WTC11 (cell line): ENCODE measurements around the gene CALHM4. TPM values are rescaled to one million over a fixed set of nuclear protein-coding genes. Genes with fewer than 3 reads are reported as not detected.

ENCODE experiments used
- ATAC-seq: fragments of 200-7000 bp; cut with Tn5 transposase; 2 replicates; pipeline ENCODE4 v1.10.0; 2021; ENCODE audit warnings: mild to moderate bottlenecking, moderate library complexity
- CTCF ChIA-PET: fragments of 300-600 bp; sonication (Branson Sonifier 250); formaldehyde crosslinking; loops from one replicate; lab custom pipeline; 2021; ENCODE audit warnings: antibody characterized with exemption; lab: Charles Lee
- POLR2A ChIA-PET: fragments of 350-600 bp; sonication (Branson Sonifier 250); formaldehyde crosslinking; loops from one replicate; lab custom pipeline; 2021; ENCODE audit warnings: antibody characterized with exemption; lab: Charles Lee
- DNase-seq: peaks from one replicate; pipeline ENCODE4 v3.0.0; 2021; ENCODE audit warnings: low spot score
- H3K27ac Mint-ChIP-seq: 2 replicates; pipeline ENCODE4 v1.8.0; 2021; ENCODE audit warnings: mixed read lengths
- H3K27me3 Mint-ChIP-seq: 2 replicates; pipeline ENCODE4 v1.8.0; 2021; ENCODE audit warnings: low read depth, mild to moderate bottlenecking, moderate library complexity, mixed read lengths
- H3K36me3 Mint-ChIP-seq: 2 replicates; pipeline ENCODE4 v1.8.0; 2021; ENCODE audit warnings: mixed read lengths
- H3K4me1 Mint-ChIP-seq: 2 replicates; pipeline ENCODE4 v1.8.0; 2022; ENCODE audit warnings: mixed read lengths
- H3K4me3 Mint-ChIP-seq: 2 replicates; pipeline ENCODE4 v1.8.0; 2021; ENCODE audit warnings: mild to moderate bottlenecking, moderate library complexity, mixed read lengths
- H3K9me3 Mint-ChIP-seq: 2 replicates; pipeline ENCODE4 v1.8.0; 2021; ENCODE audit warnings: mixed read lengths
- ELF4 ChIP-seq: sonication (generic); formaldehyde crosslinking; IDR thresholded peaks from 2 replicates; pipeline ENCODE4 v1.8.1; 2022; ENCODE audit warnings: low read depth, mild to moderate bottlenecking, moderate library complexity, missing genetic modification reagents
- FOXK1 ChIP-seq: sonication (generic); formaldehyde crosslinking; IDR thresholded peaks from 2 replicates; pipeline ENCODE4 v1.8.0; 2022; ENCODE audit warnings: mild to moderate bottlenecking, moderate library complexity, missing genetic modification reagents
- GRHL2 ChIP-seq: fragments of 250-450 bp; sonication (Bioruptor Pico); IDR thresholded peaks from 2 replicates; pipeline ENCODE4 v1.8.0; 2022; ENCODE audit warnings: mild to moderate bottlenecking, moderate library complexity; ENCODE audit not compliant: insufficient replicate concordance, severe bottlenecking
- MYBL2 ChIP-seq: sonication (generic); formaldehyde crosslinking; IDR thresholded peaks from 2 replicates; pipeline ENCODE4 v1.8.1; 2023; ENCODE audit warnings: mild to moderate bottlenecking, moderate library complexity, missing genetic modification reagents
- RORB ChIP-seq: fragments of 250-450 bp; sonication (Bioruptor Pico); IDR thresholded peaks from 2 replicates; pipeline ENCODE4 v1.9.0; 2021; ENCODE audit warnings: mild to moderate bottlenecking
- TP53 ChIP-seq: sonication (generic); formaldehyde crosslinking; IDR thresholded peaks from 2 replicates; pipeline ENCODE4 v1.8.1; 2023; ENCODE audit warnings: mild to moderate bottlenecking, missing genetic modification reagents
- ZNF121 ChIP-seq: sonication (generic); formaldehyde crosslinking; IDR thresholded peaks from 2 replicates; pipeline ENCODE4 v1.8.0; 2023; ENCODE audit warnings: missing genetic modification reagents
- ZNF232 ChIP-seq: sonication (generic); formaldehyde crosslinking; IDR thresholded peaks from 2 replicates; pipeline ENCODE4 v1.8.0; 2022; ENCODE audit warnings: mild to moderate bottlenecking, missing genetic modification reagents
- ZNF263 ChIP-seq: sonication (generic); formaldehyde crosslinking; IDR thresholded peaks from 2 replicates; pipeline ENCODE4 v1.8.1; 2022; ENCODE audit warnings: low read depth, mild to moderate bottlenecking, moderate library complexity, missing genetic modification reagents
- ZNF416 ChIP-seq: fragments of 250-450 bp; sonication (Bioruptor Pico); IDR thresholded peaks from 2 replicates; pipeline ENCODE4 v1.9.0; 2021; ENCODE audit warnings: mild to moderate bottlenecking, inconsistent platforms
- total RNA-seq: library from RNA; stranded (reverse); gene quantifications from 3 replicates; pipeline ENCODE4 v1.2.3, GENCODE V29; 2021
- TF ChIP-seq, protein P1 (sequence below): sonication (generic); formaldehyde crosslinking; IDR thresholded peaks from 2 replicates; pipeline ENCODE4 v1.8.0; 2022; ENCODE audit warnings: mild to moderate bottlenecking, missing genetic modification reagents
- TF ChIP-seq, protein P2 (sequence below): sonication (generic); formaldehyde crosslinking; IDR thresholded peaks from 2 replicates; pipeline ENCODE4 v1.8.0; 2023; ENCODE audit warnings: missing genetic modification reagents
- TF ChIP-seq, protein P3 (sequence below): sonication (generic); formaldehyde crosslinking; IDR thresholded peaks from 2 replicates; pipeline ENCODE4 v1.8.1; 2023; ENCODE audit warnings: mild to moderate bottlenecking, missing genetic modification reagents, moderate library complexity
- TF ChIP-seq, protein P4 (sequence below): fragments of 250-450 bp; sonication (Bioruptor Pico); IDR thresholded peaks from 2 replicates; pipeline ENCODE4 v1.9.0; 2021; ENCODE audit warnings: mild to moderate bottlenecking
- TF ChIP-seq, protein P5 (sequence below): sonication (generic); formaldehyde crosslinking; IDR thresholded peaks from 2 replicates; pipeline ENCODE4 v1.8.1; 2022; ENCODE audit warnings: low read depth, missing genetic modification reagents, borderline replicate concordance
- TF ChIP-seq, protein P6 (sequence below): sonication (generic); formaldehyde crosslinking; IDR thresholded peaks from 2 replicates; pipeline ENCODE4 v1.8.0; 2023; ENCODE audit warnings: mild to moderate bottlenecking, missing genetic modification reagents
- TF ChIP-seq, protein P7 (sequence below): sonication (generic); formaldehyde crosslinking; IDR thresholded peaks from 2 replicates; pipeline ENCODE4 v1.8.0; 2022; ENCODE audit warnings: mild to moderate bottlenecking, missing genetic modification reagents
- TF ChIP-seq, protein P8 (sequence below): sonication (generic); formaldehyde crosslinking; IDR thresholded peaks from 2 replicates; pipeline ENCODE4 v1.8.0; 2023; ENCODE audit warnings: missing genetic modification reagents, mild to moderate bottlenecking, borderline replicate concordance
- TF ChIP-seq, protein P9 (sequence below): fragments of 250-450 bp; sonication (Bioruptor Pico); IDR thresholded peaks from 2 replicates; pipeline ENCODE4 v1.9.0; 2021; ENCODE audit warnings: moderate library complexity, mild to moderate bottlenecking, inconsistent platforms, borderline replicate concordance

CALHM4 gene
- total RNA-seq, 1 experiment from 2014 or later: not detected

DNA sequence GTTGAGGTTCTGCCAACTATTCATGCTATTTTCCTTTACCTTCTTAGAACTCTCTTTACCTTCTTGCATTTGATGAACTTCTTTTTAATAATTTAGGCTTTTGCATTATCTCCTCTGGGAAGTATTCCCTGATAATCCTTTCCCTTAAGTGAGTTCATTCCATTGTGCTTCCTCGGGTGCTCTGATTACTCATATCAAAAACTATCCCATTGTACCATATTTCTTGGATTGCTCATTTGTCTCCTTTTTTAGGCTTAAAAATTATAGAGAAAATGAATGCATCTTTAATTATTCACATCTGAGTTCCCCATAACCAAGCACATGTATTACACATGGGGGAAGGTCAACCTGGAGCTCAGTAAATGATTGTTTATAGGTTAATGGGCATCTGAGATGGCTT, 2.5 kb downstream of the CALHM4 start (continued):
- TF ChIP-seq, protein P1, sequence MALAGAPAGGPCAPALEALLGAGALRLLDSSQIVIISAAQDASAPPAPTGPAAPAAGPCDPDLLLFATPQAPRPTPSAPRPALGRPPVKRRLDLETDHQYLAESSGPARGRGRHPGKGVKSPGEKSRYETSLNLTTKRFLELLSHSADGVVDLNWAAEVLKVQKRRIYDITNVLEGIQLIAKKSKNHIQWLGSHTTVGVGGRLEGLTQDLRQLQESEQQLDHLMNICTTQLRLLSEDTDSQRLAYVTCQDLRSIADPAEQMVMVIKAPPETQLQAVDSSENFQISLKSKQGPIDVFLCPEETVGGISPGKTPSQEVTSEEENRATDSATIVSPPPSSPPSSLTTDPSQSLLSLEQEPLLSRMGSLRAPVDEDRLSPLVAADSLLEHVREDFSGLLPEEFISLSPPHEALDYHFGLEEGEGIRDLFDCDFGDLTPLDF (CRISPR knock-in tag): no peak
- TF ChIP-seq, protein P2, sequence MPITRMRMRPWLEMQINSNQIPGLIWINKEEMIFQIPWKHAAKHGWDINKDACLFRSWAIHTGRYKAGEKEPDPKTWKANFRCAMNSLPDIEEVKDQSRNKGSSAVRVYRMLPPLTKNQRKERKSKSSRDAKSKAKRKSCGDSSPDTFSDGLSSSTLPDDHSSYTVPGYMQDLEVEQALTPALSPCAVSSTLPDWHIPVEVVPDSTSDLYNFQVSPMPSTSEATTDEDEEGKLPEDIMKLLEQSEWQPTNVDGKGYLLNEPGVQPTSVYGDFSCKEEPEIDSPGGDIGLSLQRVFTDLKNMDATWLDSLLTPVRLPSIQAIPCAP (CRISPR knock-in tag): no peak

DNA sequence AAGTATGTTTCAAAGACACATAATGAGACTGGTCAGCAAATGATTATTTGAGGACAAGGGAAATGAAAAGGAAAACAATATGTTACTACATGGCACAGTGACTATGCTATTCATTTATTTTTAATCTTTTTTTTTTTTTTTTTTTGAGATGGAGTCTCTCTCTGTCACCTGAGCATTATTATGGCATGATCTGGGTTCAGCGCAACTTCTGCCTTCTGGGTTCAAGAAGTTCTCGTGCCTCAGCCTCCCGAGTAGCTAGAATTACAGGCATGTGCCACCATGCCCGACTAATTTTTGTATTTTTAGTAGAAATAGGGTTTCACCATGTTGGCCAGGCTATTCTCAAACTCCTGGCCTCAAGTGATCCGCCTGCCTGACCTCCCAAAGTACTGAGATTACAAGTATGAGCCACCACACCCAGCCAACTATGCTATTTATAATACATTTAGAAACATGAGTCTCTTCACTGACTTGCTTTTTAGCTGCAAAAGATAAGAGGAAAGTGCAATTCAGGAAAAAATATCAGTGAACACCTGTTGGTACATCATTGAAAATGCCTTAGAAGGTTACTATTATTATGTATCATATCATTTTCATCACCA, 3.4 kb downstream of the CALHM4 start:
- Mint-ChIP-seq H3K4me3 (no peak overlapping the region), H3K4me1 (peaks cover 4% of the 10 kb centered on the region), H3K27me3 (no peaks in the 10 kb centered on the region; the same call in 1 of the 2 replicates), H3K27ac (no peak overlapping the region), H3K9me3 (no peaks in the 10 kb centered on the region), H3K36me3 (no peaks in the 10 kb centered on the region)
- DNase-seq (no peak), ATAC-seq (no peak)
- no peak for TF ChIP-seq ELF4 (CRISPR knock-in tag)
- TF ChIP-seq GRHL2 (CRISPR knock-in tag): no peak
- TF ChIP-seq, protein P3, sequence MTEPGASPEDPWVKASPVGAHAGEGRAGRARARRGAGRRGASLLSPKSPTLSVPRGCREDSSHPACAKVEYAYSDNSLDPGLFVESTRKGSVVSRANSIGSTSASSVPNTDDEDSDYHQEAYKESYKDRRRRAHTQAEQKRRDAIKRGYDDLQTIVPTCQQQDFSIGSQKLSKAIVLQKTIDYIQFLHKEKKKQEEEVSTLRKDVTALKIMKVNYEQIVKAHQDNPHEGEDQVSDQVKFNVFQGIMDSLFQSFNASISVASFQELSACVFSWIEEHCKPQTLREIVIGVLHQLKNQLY (CRISPR knock-in tag): no peak
- TF ChIP-seq, protein P4, sequence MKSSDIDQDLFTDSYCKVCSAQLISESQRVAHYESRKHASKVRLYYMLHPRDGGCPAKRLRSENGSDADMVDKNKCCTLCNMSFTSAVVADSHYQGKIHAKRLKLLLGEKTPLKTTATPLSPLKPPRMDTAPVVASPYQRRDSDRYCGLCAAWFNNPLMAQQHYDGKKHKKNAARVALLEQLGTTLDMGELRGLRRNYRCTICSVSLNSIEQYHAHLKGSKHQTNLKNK (CRISPR knock-in tag): no peak
- no peak for TF ChIP-seq MYBL2
- no peak for TF ChIP-seq ZNF416 (CRISPR knock-in tag)
- no peak for TF ChIP-seq ZNF263 (CRISPR knock-in tag)
- POLR2A ChIA-PET: no interaction called here
- CTCF ChIA-PET: interaction anchor here (0.8 to 3.8 kb wide), 5 partner anchors 23 to 339 kb away, joined by 3 to 15 read pairs (median 9); no protein-coding TSS in a partner anchor

DNA sequence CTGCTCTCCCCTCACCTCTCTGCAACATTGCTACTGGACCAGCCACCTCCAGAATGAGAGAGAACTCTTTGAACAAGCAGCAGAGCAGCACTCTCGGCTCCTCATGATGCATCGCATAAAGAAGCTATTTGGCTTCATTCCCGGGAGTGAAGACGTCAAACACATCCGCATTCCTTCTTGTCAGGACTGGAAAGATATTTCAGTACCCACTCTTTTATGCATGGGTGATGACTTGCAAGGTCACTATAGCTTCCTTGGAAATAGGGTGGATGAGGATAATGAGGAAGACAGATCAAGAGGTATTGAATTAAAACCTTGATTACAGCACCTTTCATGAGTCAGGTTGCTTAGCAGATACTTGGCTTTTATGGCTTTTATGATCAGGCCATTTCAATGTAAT, 4.3 kb downstream of the CALHM4 start:
- Mint-ChIP-seq H3K4me1 (peaks cover 4% of the 10 kb centered on the region), H3K27ac (no peak overlapping the region), H3K9me3 (no peaks in the 10 kb centered on the region), H3K36me3 (no peaks in the 10 kb centered on the region), H3K4me3 (no peak overlapping the region), H3K27me3 (no peaks in the 10 kb centered on the region; the same call in 1 of the 2 replicates)
- ATAC-seq: no peak
- DNase-seq: no peak
- ChIA-PET POLR2A (no interaction called here), CTCF (interaction anchor here (1.0 to 2.7 kb wide), 3 partner anchors 270 to 340 kb away, joined by 3 to 11 read pairs (median 3); no protein-coding TSS in a partner anchor)
- TF ChIP-seq FOXK1 (CRISPR knock-in tag): no peak
- TF ChIP-seq TP53: no peak
- TF ChIP-seq, protein P5, sequence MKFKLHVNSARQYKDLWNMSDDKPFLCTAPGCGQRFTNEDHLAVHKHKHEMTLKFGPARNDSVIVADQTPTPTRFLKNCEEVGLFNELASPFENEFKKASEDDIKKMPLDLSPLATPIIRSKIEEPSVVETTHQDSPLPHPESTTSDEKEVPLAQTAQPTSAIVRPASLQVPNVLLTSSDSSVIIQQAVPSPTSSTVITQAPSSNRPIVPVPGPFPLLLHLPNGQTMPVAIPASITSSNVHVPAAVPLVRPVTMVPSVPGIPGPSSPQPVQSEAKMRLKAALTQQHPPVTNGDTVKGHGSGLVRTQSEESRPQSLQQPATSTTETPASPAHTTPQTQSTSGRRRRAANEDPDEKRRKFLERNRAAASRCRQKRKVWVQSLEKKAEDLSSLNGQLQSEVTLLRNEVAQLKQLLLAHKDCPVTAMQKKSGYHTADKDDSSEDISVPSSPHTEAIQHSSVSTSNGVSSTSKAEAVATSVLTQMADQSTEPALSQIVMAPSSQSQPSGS (CRISPR knock-in tag): no peak
- TF ChIP-seq ZNF232: no peak
- TF ChIP-seq, protein P6, sequence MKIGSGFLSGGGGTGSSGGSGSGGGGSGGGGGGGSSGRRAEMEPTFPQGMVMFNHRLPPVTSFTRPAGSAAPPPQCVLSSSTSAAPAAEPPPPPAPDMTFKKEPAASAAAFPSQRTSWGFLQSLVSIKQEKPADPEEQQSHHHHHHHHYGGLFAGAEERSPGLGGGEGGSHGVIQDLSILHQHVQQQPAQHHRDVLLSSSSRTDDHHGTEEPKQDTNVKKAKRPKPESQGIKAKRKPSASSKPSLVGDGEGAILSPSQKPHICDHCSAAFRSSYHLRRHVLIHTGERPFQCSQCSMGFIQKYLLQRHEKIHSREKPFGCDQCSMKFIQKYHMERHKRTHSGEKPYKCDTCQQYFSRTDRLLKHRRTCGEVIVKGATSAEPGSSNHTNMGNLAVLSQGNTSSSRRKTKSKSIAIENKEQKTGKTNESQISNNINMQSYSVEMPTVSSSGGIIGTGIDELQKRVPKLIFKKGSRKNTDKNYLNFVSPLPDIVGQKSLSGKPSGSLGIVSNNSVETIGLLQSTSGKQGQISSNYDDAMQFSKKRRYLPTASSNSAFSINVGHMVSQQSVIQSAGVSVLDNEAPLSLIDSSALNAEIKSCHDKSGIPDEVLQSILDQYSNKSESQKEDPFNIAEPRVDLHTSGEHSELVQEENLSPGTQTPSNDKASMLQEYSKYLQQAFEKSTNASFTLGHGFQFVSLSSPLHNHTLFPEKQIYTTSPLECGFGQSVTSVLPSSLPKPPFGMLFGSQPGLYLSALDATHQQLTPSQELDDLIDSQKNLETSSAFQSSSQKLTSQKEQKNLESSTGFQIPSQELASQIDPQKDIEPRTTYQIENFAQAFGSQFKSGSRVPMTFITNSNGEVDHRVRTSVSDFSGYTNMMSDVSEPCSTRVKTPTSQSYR (CRISPR knock-in tag): no peak
- TF ChIP-seq, protein P7, sequence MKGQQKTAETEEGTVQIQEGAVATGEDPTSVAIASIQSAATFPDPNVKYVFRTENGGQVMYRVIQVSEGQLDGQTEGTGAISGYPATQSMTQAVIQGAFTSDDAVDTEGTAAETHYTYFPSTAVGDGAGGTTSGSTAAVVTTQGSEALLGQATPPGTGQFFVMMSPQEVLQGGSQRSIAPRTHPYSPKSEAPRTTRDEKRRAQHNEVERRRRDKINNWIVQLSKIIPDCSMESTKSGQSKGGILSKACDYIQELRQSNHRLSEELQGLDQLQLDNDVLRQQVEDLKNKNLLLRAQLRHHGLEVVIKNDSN (CRISPR knock-in tag): no peak
- TF ChIP-seq, protein P8, sequence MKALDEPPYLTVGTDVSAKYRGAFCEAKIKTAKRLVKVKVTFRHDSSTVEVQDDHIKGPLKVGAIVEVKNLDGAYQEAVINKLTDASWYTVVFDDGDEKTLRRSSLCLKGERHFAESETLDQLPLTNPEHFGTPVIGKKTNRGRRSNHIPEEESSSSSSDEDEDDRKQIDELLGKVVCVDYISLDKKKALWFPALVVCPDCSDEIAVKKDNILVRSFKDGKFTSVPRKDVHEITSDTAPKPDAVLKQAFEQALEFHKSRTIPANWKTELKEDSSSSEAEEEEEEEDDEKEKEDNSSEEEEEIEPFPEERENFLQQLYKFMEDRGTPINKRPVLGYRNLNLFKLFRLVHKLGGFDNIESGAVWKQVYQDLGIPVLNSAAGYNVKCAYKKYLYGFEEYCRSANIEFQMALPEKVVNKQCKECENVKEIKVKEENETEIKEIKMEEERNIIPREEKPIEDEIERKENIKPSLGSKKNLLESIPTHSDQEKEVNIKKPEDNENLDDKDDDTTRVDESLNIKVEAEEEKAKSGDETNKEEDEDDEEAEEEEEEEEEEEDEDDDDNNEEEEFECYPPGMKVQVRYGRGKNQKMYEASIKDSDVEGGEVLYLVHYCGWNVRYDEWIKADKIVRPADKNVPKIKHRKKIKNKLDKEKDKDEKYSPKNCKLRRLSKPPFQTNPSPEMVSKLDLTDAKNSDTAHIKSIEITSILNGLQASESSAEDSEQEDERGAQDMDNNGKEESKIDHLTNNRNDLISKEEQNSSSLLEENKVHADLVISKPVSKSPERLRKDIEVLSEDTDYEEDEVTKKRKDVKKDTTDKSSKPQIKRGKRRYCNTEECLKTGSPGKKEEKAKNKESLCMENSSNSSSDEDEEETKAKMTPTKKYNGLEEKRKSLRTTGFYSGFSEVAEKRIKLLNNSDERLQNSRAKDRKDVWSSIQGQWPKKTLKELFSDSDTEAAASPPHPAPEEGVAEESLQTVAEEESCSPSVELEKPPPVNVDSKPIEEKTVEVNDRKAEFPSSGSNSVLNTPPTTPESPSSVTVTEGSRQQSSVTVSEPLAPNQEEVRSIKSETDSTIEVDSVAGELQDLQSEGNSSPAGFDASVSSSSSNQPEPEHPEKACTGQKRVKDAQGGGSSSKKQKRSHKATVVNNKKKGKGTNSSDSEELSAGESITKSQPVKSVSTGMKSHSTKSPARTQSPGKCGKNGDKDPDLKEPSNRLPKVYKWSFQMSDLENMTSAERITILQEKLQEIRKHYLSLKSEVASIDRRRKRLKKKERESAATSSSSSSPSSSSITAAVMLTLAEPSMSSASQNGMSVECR: no peak
- no peak for TF ChIP-seq ZNF121 (CRISPR knock-in tag)
- TF ChIP-seq, protein P9, sequence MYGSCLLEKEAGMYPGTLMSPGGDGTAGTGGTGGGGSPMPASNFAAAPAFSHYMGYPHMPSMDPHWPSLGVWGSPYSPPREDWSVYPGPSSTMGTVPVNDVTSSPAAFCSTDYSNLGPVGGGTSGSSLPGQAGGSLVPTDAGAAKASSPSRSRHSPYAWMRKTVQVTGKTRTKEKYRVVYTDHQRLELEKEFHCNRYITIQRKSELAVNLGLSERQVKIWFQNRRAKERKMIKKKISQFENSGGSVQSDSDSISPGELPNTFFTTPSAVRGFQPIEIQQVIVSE (CRISPR knock-in tag): no peak
- no peak for TF ChIP-seq RORB (CRISPR knock-in tag)
